ENCODE results near the gene TSPAN3. TPM values are rescaled to one million over a fixed set of nuclear protein-coding genes. Genes with fewer than 3 reads are reported as not detected.

TSPAN3 gene
- total and polyA plus RNA-seq, 4 donors, result 49.3 to 82.8 (median 78.7) TPM

DNA sequence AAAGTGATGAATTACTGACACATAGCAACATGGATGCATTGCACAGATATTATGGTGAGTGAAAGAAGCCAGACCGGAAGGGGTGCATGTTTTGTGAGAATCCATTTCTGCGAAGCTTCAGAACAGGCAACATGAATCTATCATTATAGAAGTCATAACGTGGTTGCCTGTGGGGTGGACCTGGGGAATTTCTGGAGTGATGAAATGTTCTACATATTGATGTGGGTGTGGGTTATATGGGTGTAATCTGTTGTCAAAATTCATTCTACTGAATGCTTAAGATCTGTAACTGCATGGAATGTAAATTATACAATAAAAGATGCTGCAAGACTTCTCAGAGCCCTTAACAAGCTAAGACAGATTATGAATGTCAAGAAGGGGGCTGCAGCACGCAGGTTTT, 25.2 kb upstream of the TSPAN3 start:
- DNase-seq (ENCODE audit: low spot score), result no peak
- Histone ChIP-seq H3K27me3 (ENCODE audit: control insufficient read depth in 4 of 4, insufficient read depth in 4 of 4, low read length in 3 of 4) (no peaks in the 10 kb centered on the region), H3K9ac (ENCODE audit: low read depth in 1 of 2, low read length in 2 of 2) (no peak overlapping the region), H3K36me3 (ENCODE audit: control insufficient read depth in 4 of 4, insufficient read depth in 3 of 4, low read depth in 1 of 4, low read length in 3 of 4) (no peaks in the 10 kb centered on the region), H3K4me1 (ENCODE audit: control insufficient read depth in 4 of 4, insufficient read depth in 4 of 4, low read length in 3 of 4) (no peaks in the 10 kb centered on the region), H3K27ac (ENCODE audit: low read depth in 1 of 2, low read length in 2 of 2) (no peak overlapping the region), H3K4me3 (ENCODE audit: low read depth in 1 of 3, low read length in 3 of 3) (no peak overlapping the region), H3K9me3 (ENCODE audit: control insufficient read depth in 4 of 4, low read length in 3 of 4) (no peaks in the 10 kb centered on the region)
- 81% methylated on average over 4 of the region's 4 CpGs for WGBS
- TF ChIP-seq, protein P1, sequence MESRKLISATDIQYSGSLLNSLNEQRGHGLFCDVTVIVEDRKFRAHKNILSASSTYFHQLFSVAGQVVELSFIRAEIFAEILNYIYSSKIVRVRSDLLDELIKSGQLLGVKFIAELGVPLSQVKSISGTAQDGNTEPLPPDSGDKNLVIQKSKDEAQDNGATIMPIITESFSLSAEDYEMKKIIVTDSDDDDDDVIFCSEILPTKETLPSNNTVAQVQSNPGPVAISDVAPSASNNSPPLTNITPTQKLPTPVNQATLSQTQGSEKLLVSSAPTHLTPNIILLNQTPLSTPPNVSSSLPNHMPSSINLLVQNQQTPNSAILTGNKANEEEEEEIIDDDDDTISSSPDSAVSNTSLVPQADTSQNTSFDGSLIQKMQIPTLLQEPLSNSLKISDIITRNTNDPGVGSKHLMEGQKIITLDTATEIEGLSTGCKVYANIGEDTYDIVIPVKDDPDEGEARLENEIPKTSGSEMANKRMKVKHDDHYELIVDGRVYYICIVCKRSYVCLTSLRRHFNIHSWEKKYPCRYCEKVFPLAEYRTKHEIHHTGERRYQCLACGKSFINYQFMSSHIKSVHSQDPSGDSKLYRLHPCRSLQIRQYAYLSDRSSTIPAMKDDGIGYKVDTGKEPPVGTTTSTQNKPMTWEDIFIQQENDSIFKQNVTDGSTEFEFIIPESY (IDR thresholded peaks at IDR 0.05), result no peak
- TF ChIP-seq, protein P2, sequence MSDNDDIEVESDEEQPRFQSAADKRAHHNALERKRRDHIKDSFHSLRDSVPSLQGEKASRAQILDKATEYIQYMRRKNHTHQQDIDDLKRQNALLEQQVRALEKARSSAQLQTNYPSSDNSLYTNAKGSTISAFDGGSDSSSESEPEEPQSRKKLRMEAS (IDR thresholded peaks at IDR 0.05), result no peak
- TF ChIP-seq, protein P3, sequence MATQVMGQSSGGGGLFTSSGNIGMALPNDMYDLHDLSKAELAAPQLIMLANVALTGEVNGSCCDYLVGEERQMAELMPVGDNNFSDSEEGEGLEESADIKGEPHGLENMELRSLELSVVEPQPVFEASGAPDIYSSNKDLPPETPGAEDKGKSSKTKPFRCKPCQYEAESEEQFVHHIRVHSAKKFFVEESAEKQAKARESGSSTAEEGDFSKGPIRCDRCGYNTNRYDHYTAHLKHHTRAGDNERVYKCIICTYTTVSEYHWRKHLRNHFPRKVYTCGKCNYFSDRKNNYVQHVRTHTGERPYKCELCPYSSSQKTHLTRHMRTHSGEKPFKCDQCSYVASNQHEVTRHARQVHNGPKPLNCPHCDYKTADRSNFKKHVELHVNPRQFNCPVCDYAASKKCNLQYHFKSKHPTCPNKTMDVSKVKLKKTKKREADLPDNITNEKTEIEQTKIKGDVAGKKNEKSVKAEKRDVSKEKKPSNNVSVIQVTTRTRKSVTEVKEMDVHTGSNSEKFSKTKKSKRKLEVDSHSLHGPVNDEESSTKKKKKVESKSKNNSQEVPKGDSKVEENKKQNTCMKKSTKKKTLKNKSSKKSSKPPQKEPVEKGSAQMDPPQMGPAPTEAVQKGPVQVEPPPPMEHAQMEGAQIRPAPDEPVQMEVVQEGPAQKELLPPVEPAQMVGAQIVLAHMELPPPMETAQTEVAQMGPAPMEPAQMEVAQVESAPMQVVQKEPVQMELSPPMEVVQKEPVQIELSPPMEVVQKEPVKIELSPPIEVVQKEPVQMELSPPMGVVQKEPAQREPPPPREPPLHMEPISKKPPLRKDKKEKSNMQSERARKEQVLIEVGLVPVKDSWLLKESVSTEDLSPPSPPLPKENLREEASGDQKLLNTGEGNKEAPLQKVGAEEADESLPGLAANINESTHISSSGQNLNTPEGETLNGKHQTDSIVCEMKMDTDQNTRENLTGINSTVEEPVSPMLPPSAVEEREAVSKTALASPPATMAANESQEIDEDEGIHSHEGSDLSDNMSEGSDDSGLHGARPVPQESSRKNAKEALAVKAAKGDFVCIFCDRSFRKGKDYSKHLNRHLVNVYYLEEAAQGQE (IDR thresholded peaks at IDR 0.05), result no peak
- TF ChIP-seq, protein P4, sequence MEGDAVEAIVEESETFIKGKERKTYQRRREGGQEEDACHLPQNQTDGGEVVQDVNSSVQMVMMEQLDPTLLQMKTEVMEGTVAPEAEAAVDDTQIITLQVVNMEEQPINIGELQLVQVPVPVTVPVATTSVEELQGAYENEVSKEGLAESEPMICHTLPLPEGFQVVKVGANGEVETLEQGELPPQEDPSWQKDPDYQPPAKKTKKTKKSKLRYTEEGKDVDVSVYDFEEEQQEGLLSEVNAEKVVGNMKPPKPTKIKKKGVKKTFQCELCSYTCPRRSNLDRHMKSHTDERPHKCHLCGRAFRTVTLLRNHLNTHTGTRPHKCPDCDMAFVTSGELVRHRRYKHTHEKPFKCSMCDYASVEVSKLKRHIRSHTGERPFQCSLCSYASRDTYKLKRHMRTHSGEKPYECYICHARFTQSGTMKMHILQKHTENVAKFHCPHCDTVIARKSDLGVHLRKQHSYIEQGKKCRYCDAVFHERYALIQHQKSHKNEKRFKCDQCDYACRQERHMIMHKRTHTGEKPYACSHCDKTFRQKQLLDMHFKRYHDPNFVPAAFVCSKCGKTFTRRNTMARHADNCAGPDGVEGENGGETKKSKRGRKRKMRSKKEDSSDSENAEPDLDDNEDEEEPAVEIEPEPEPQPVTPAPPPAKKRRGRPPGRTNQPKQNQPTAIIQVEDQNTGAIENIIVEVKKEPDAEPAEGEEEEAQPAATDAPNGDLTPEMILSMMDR (IDR thresholded peaks at IDR 0.05; ENCODE audit: low read depth, low read length, missing input control), result no peak
- no peak for TF ChIP-seq YY1 (IDR thresholded peaks at IDR 0.05)
- no peak for TF ChIP-seq HNF4G (IDR thresholded peaks at IDR 0.05)
- TF ChIP-seq GABPA (IDR thresholded peaks at IDR 0.05 in 1 of 2, conservative IDR thresholded peaks at IDR 0.05 in 1 of 2), result no peak
- no peak for TF ChIP-seq SP1 (IDR thresholded peaks at IDR 0.05)
- TF ChIP-seq TAF1 (conservative IDR thresholded peaks at IDR 0.05), result no peak
- TF ChIP-seq EGR1 (IDR thresholded peaks at IDR 0.05; ENCODE audit: low read depth in 2 of 2), result no peak
- TF ChIP-seq, protein P5, sequence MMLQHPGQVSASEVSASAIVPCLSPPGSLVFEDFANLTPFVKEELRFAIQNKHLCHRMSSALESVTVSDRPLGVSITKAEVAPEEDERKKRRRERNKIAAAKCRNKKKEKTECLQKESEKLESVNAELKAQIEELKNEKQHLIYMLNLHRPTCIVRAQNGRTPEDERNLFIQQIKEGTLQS (IDR thresholded peaks at IDR 0.05), result no peak
- TF ChIP-seq FOXA1 (IDR thresholded peaks at IDR 0.05), result no peak

DNA sequence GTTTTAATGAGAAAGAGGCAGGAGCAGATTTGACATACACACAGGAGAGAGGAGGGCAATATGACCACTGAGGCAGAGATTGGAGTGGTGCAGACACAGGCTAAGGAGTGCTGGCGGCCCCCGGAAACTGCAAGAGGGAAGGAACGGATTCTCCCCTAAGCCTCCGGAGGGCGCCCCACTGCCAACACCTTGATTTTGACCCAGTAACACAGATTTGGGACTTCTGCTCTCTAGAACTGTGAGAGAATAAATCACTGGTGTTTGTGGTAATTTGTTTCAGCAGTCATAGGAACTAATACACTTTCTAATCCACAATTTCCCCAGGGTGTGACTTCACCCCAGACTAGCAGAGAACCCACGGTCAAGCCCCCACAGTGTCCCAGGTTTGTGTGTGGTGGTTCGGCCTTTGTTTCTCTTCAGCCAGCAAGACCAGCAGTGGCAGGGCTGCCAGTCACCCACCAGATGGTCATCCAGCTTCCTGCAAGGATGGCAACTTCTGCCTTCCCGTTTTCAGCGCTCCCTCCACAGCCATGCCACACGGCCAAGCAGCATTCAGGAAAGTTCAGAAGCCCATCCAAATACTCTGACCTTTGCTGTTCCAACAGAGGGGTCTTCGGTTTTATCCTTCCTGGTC, 23.6 kb upstream of the TSPAN3 start:
- TF ChIP-seq RAD21 (IDR thresholded peaks at IDR 0.05) (no peak), FOXA1 (IDR thresholded peaks at IDR 0.05) (no peak), EGR1 (IDR thresholded peaks at IDR 0.05; ENCODE audit: low read depth in 2 of 2) (no peak)
- TF ChIP-seq, protein P5 (IDR thresholded peaks at IDR 0.05), result no peak
- TF ChIP-seq, protein P4 (IDR thresholded peaks at IDR 0.05; ENCODE audit: low read depth, low read length, missing input control), result no peak
- Histone ChIP-seq H3K27ac (ENCODE audit: low read depth in 1 of 2, low read length in 2 of 2) (no peak overlapping the region), H3K36me3 (ENCODE audit: control insufficient read depth in 4 of 4, insufficient read depth in 3 of 4, low read depth in 1 of 4, low read length in 3 of 4) (no peaks in the 10 kb centered on the region), H3K4me1 (ENCODE audit: control insufficient read depth in 4 of 4, insufficient read depth in 4 of 4, low read length in 3 of 4) (no peaks in the 10 kb centered on the region), H3K4me3 (ENCODE audit: low read depth in 1 of 3, low read length in 3 of 3) (no peak overlapping the region), H3K9me3 (ENCODE audit: control insufficient read depth in 4 of 4, low read length in 3 of 4) (no peaks in the 10 kb centered on the region), H3K9ac (ENCODE audit: low read depth in 1 of 2, low read length in 2 of 2) (no peak overlapping the region), H3K27me3 (ENCODE audit: control insufficient read depth in 4 of 4, insufficient read depth in 4 of 4, low read length in 3 of 4) (no peaks in the 10 kb centered on the region)
- WGBS, result 82% methylated on average over 11 of the region's 11 CpGs
- no peak for DNase-seq (ENCODE audit: low spot score)

All from liver (tissue), 9 donors.